K562 (cell line): ENCODE data around the gene UBE2O. TPM values are rescaled to one million over a fixed set of nuclear protein-coding genes. Genes with fewer than 3 reads are reported as not detected.
A peak's percentile ranks its signal among the peaks of the same experiment; 100 is the strongest.

ENCODE experiments used
- ESRRB ChIP-seq: fragments of 250-450 bp; sonication (Bioruptor Pico); IDR thresholded peaks from 2 replicates; pipeline ENCODE4 v1.5.0; 2020; ENCODE audit warnings: mild to moderate bottlenecking, moderate library complexity, borderline replicate concordance
- HDAC2 ChIP-seq: fragments of 450-650 bp; IDR thresholded peaks from 2 replicates; pipeline ENCODE4 v1.6.1; 2016; ENCODE audit warnings: mild to moderate bottlenecking
- HEY1 ChIP-seq: fragments of 250-450 bp; sonication (Bioruptor Pico); IDR thresholded peaks from 2 replicates; pipeline ENCODE4 v1.5.0; 2020; ENCODE audit warnings: mild to moderate bottlenecking, moderate library complexity, borderline replicate concordance
- LEF1 ChIP-seq: fragments of 450-650 bp; IDR thresholded peaks from 2 replicates; pipeline ENCODE4 v1.6.1; 2016; ENCODE audit warnings: mild to moderate bottlenecking
- PHB2 ChIP-seq: fragments of 450-650 bp; IDR thresholded peaks from 2 replicates; pipeline ENCODE4 v1.6.1; 2017; ENCODE audit warnings: low read depth
- POLR3G ChIP-seq: IDR thresholded peaks from 2 replicates; pipeline ENCODE4 v1.6.1; 2011; ENCODE audit not compliant: insufficient read length, insufficient replicate concordance; ENCODE audit errors: extremely low read depth
- RCOR1 ChIP-seq, 2 experiments: IDR thresholded peaks; 2 replicates each; pipeline ENCODE4 v1.6.1; 2012; ENCODE audit warnings: low read depth in 2 of 2, low read length in 2 of 2, borderline replicate concordance in 1 of 2, improper control_type of control experiment in 1 of 2
- SMAD1 ChIP-seq: fragments of 150-350 bp; IDR thresholded peaks from 2 replicates; pipeline ENCODE4 v1.6.1; 2014; ENCODE audit warnings: low read length, low read depth; ENCODE audit not compliant: partially characterized antibody
- SMARCA4 ChIP-seq: fragments of 450-650 bp; IDR thresholded peaks from 2 replicates; pipeline ENCODE4 v1.6.1; 2016
- TCF3 ChIP-seq: sonication (generic); formaldehyde crosslinking; IDR thresholded peaks from 2 replicates; pipeline ENCODE4 v1.4.0; 2020; ENCODE audit warnings: mild to moderate bottlenecking, missing genetic modification reagents
- ZKSCAN8 ChIP-seq: fragments of 200-800 bp; sonication (Bioruptor generic); IDR thresholded peaks from 2 replicates; pipeline ENCODE4 v1.6.1; 2016; ENCODE audit warnings: missing genetic modification characterization, missing compliant biosample characterization
- ZNF644 ChIP-seq: fragments of 200-800 bp; sonication (Bioruptor generic); IDR thresholded peaks from 2 replicates; pipeline ENCODE4 v1.6.1; 2016; ENCODE audit warnings: low read depth, missing genetic modification characterization, missing compliant biosample characterization
- polyA plus RNA-seq, 8 experiments: library from polyadenylated mRNA; depleted of rRNA in 4 of 8; stranded (reverse) in 5 of 8; unstranded in 3 of 8; fragments of >200 nt; fragmentation: Nextera tagmentation in 2 of 8; fragmentation: Illumina TruSeq in 1 of 8; extraction: Ambion mirVana in 2 of 8; extraction: Trizol in 1 of 8; gene quantifications; 2 replicates each; pipeline versions ENCODE4 v1.2.1 to v1.2.3, GENCODE V29; 2011 to 2014; ENCODE audit warnings: inconsistent platforms in 1 of 8, missing spikeins in 1 of 8
- total RNA-seq, 7 experiments: library from RNA; depleted of rRNA in 6 of 7; stranded (reverse); fragments of >200 nt in 6 of 7; fragmentation: Illumina TruSeq in 2 of 7; extraction: Trizol in 2 of 7; gene quantifications; 2 replicates each; pipeline versions ENCODE4 v1.2.1 to v1.2.3, GENCODE V29; 2011 to 2021; ENCODE audit warnings: low replicate concordance in 1 of 7
- TF ChIP-seq, protein P1 (sequence below), 2 experiments: fragments of 450-650 bp; IDR thresholded peaks; 2 replicates each; pipeline ENCODE4 v1.6.1; 2016; ENCODE audit warnings: mild to moderate bottlenecking in 2 of 2, borderline replicate concordance in 1 of 2, low read depth in 1 of 2, moderate library complexity in 1 of 2
- TF ChIP-seq, protein P2 (sequence below), 2 experiments: IDR thresholded peaks in 1 of 2; conservative IDR thresholded peaks in 1 of 2; 2 replicates each; pipeline ENCODE4 v1.6.1; 2016; ENCODE audit warnings: low read depth in 2 of 2, mild to moderate bottlenecking in 1 of 2, missing compliant biosample characterization in 1 of 2, missing genetic modification characterization in 1 of 2, moderate library complexity in 1 of 2
- TF ChIP-seq, protein P3 (sequence below): IDR thresholded peaks from 2 replicates; pipeline ENCODE4 v1.6.1; 2014; ENCODE audit warnings: antibody characterized with exemption

UBE2O gene
- total and polyA plus RNA-seq, 9 of the 15 experiments (the other 6 are each of a cell fraction or from before 2014, with no cell fraction given), result 1.6 to 39.7 (median 13.3) TPM

DNA sequence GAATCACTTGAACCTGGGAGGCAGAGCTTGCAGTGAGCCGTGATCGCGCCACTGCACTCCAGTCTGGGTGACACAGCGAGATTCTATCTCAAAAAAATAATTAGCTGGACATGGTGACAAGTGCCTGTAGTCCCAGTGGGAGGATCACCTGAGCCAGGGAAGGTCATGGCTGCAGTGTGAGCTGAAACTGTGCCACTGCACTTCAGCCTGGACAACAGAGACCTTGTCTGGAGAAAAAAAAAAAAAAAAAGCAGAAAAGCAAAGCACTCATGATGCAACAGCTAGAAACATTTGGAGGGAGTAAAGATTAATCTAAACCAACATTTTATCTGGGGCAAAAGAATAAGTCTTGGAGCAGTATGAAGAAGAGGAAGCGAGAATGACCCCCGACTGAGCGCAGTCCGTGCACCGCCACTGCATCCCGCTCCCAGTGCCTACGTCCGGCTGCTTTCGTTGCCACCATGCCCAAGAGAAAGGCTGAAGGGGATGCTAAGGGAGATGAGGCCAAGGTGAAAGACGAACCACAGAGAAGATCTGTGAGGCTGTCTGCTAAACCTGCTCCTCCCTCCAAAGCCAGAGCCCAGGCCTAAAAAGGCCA, 107.5 kb downstream of the UBE2O start (continued):
- TF ChIP-seq, protein P1, sequence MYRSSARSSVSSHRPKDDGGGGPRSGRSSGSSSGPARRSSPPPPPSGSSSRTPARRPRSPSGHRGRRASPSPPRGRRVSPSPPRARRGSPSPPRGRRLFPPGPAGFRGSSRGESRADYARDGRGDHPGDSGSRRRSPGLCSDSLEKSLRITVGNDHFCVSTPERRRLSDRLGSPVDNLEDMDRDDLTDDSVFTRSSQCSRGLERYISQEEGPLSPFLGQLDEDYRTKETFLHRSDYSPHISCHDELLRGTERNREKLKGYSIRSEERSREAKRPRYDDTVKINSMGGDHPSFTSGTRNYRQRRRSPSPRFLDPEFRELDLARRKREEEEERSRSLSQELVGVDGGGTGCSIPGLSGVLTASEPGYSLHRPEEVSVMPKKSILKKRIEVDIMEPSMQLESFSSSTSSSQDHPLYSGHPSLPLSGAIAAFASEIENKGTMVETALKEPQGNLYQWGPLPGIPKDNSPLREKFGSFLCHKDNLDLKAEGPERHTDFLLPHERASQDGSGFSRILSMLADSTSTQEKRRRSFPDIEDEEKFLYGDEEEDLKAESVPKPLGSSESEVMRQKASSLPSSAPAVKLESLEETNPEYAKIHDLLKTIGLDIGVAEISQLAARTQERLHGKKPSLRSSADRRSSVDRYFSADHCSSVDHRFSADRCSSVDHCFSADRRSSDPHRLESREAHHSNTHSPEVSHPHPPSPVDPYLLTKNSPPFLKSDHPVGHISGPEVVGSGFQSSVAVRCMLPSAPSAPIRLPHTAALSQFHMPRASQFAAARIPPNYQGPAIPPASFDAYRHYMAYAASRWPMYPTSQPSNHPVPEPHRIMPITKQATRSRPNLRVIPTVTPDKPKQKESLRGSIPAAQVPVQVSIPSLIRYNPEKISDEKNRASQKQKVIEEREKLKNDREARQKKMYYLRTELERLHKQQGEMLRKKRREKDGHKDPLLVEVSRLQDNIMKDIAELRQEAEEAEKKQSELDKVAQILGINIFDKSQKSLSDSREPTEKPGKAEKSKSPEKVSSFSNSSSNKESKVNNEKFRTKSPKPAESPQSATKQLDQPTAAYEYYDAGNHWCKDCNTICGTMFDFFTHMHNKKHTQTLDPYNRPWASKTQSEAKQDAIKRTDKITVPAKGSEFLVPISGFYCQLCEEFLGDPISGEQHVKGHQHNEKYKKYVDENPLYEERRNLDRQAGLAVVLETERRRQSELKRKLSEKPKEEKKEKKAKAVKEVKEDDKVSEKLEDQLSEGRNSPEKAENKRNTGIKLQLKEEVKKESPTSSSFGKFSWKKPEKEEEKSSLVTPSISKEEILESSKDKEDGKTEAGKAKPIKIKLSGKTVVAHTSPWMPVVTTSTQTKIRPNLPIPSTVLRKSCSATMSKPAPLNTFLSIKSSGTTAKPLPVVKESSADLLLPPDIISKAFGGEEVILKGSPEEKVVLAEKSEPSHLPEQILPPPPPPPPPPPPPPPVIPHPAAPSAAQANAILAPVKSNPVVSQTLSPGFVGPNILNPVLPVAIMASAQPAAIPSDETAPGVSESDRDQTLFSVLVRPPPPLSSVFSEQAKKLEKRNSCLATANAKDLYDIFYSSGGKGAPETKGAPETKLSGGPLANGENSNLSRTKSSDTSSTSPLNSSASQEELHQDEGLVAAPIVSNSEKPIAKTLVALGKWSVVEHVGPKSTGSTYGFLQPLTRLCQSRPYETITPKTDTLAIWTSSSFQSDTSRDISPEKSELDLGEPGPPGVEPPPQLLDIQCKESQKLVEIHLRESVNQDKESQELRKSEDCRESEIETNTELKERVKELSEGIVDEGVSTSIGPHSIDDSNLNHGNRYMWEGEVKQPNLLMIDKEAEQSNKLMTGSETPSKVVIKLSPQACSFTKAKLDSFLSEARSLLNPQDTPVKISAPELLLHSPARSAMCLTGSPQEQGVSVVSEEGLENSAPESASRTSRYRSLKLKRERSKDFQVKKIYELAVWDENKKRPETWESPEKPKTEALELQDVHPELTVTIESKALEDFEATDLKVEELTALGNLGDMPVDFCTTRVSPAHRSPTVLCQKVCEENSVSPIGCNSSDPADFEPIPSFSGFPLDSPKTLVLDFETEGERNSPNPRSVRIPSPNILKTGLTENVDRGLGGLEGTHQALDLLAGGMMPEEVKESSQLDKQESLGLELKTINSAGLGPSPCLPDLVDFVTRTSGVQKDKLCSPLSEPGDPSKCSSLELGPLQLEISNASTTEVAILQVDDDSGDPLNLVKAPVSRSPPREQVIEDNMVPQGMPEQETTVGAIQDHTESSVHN (IDR thresholded peaks at IDR 0.05; ENCODE audit: borderline replicate concordance in 1 of 2, low read depth in 1 of 2), result 0 out of 4 replicates have a peak, but pooled peaks of 1 of the 2 experiments have one; percentile 30
- TF ChIP-seq POLR3G (no peak), PHB2 (no peak), ZNF644 (0 out of 2 replicates have a peak, but pooled peaks have one; percentile 21), RCOR1 (IDR thresholded peaks at IDR 0.05; ENCODE audit: borderline replicate concordance in 1 of 2, low read depth in 2 of 2, low read length in 2 of 2) (peak in 1 of 2 experiments; percentile 68; a peak in 1 of 4 replicates), ZKSCAN8 (CRISPR knock-in tag) (0 out of 2 replicates have a peak, but pooled peaks have one; percentile 39), HDAC2 (peak; percentile 77), LEF1 (peak; percentile 55; the same call in 1 of the 2 replicates), HEY1 (CRISPR knock-in tag) (no peak), TCF3 (CRISPR knock-in tag) (0 out of 2 replicates have a peak, but pooled peaks have one; percentile 16), ESRRB (CRISPR knock-in tag) (no peak), SMARCA4 (peak; percentile 85), SMAD1 (no peak)
- TF ChIP-seq, protein P2, sequence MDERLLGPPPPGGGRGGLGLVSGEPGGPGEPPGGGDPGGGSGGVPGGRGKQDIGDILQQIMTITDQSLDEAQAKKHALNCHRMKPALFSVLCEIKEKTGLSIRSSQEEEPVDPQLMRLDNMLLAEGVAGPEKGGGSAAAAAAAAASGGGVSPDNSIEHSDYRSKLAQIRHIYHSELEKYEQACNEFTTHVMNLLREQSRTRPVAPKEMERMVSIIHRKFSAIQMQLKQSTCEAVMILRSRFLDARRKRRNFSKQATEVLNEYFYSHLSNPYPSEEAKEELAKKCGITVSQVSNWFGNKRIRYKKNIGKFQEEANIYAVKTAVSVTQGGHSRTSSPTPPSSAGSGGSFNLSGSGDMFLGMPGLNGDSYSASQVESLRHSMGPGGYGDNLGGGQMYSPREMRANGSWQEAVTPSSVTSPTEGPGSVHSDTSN (CRISPR knock-in tag; IDR thresholded peaks at IDR 0.05; ENCODE audit: low read depth), result no peak
- TF ChIP-seq, protein P2 (tag; conservative IDR thresholded peaks at IDR 0.05; ENCODE audit: low read depth), result peak; percentile 55
- TF ChIP-seq, protein P3, sequence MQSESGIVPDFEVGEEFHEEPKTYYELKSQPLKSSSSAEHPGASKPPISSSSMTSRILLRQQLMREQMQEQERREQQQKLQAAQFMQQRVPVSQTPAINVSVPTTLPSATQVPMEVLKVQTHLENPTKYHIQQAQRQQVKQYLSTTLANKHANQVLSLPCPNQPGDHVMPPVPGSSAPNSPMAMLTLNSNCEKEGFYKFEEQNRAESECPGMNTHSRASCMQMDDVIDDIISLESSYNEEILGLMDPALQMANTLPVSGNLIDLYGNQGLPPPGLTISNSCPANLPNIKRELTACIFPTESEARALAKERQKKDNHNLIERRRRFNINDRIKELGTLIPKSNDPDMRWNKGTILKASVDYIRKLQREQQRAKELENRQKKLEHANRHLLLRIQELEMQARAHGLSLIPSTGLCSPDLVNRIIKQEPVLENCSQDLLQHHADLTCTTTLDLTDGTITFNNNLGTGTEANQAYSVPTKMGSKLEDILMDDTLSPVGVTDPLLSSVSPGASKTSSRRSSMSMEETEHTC, result 0 out of 2 replicates have a peak, but pooled peaks have one; percentile 25
